LHCN-M2 (cell line): Measurements from ENCODE around the gene GEMIN8. TPM values are rescaled to one million over a fixed set of nuclear protein-coding genes. Genes with fewer than 3 reads are reported as not detected.

Experiments used
- total RNA-seq: library from RNA; depleted of rRNA; stranded (reverse); fragments of >200 nt; gene quantifications from 2 replicates; pipeline ENCODE4 v1.2.3, GENCODE V29; 2014; rRNA removed

GEMIN8 gene
- total RNA-seq, 1 experiment from 2014 or later, result 15.7 TPM

Other genes with a start within 250 kb of the GEMIN8 start
- 4.4 and 14.4 TPM in 2 replicates for gene GPM6B, start 212.8 kb downstream of the GEMIN8 start, total RNA-seq